SK-N-MC (cell line): ENCODE measurements around the gene TCERG1L.

Experiments
- EZH2 ChIP-seq: fragments of 200-600 bp; sonication (generic); IDR thresholded peaks from one replicate; pipeline ENCODE4 v1.6.1; 2017; ENCODE audit warnings: antibody characterized with exemption
- POLR2AphosphoS5 ChIP-seq: IDR thresholded peaks from 2 replicates; pipeline ENCODE4 v1.6.1; 2012; ENCODE audit warnings: mild to moderate bottlenecking, low read depth, low read length, borderline replicate concordance

GRCh38 chr10:131179361-131179760, 132.2 kb downstream of the TCERG1L start:
- TF ChIP-seq EZH2 (no peak), POLR2AphosphoS5 (no peak)
